ENCODE measurements around the gene FAM124A. TPM values are rescaled to one million over a fixed set of nuclear protein-coding genes. Genes with fewer than 3 reads are reported as not detected.
"Not testable (repeated sequence)": the region's sequence is repeated elsewhere in the genome, so short reads cannot be mapped to it uniquely, and the experiment has no call there.

Gene FAM124A
- polyA plus RNA-seq, 2 of the 4 experiments (the other 2 are of a cell fraction) = 1.5 to 1.6 TPM

DNA sequence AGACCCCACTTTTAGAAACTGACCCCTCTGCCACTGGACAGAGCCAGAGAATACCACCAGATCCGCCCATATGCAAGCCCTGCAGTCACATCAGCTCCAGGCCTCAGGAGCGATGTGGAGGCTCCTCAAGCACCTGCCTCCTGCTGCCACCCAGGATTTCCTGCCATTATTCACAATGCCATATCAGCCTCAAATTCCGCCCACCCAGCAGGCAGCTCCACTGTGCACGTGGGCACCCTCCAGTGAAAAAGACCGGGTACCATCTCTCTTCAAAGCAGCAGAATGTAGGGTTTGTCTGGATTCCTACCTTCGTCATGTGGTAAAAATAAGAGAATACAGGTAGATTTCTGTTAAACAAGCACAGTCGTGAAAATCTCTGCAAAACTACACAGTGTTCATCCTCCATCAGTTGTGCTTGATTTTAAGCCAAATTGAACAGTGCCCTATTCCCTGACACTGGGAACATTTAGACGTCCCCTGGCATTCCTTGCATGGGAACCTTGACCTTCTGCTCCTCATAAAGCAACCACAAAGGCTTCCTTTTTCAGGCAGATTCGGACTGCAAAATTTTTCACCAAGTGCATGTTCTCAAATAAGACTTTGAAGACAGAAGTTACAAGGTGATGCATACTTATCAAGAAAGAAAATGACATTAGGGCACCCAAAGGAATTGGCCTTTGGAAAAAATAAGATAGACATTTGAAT, 56.4 kb downstream of the FAM124A start:
- Histone ChIP-seq H3K9me3 (no peaks in the 10 kb centered on the region), H3K4me2 (no peak overlapping the region), H3K4me3 (no peak overlapping the region), H3K27ac (no peak overlapping the region), H3K4me1 (no peaks in the 10 kb centered on the region)
- CTCF ChIA-PET = interaction anchor here (3.5 kb wide), 1 partner anchor 9 kb away, joined by 18 read pairs; no protein-coding TSS in a partner anchor
- no peak for FAIRE-seq
- no peak for ATAC-seq
- no peak for TF ChIP-seq POLR2AphosphoS2 (conservative IDR thresholded peaks at IDR 0.05; ENCODE audit: low read length)
- no peak for TF ChIP-seq HOXB5 (CRISPR knock-in tag; IDR thresholded peaks at IDR 0.05)
- TF ChIP-seq RCOR1 (IDR thresholded peaks at IDR 0.05; ENCODE audit: low read depth, low read length) = no peak
- TF ChIP-seq NPAS2 (CRISPR knock-in tag; IDR thresholded peaks at IDR 0.05; ENCODE audit: borderline replicate concordance) = no peak
- no peak for DNase-seq (ENCODE audit: low read depth in 1 of 2, low spot score in 1 of 2)
- WGBS (ENCODE audit: missing lambda C conversion rate) = 63% methylated on average over 9 of the region's 9 CpGs
- POLR2A ChIA-PET = no interaction called here

DNA sequence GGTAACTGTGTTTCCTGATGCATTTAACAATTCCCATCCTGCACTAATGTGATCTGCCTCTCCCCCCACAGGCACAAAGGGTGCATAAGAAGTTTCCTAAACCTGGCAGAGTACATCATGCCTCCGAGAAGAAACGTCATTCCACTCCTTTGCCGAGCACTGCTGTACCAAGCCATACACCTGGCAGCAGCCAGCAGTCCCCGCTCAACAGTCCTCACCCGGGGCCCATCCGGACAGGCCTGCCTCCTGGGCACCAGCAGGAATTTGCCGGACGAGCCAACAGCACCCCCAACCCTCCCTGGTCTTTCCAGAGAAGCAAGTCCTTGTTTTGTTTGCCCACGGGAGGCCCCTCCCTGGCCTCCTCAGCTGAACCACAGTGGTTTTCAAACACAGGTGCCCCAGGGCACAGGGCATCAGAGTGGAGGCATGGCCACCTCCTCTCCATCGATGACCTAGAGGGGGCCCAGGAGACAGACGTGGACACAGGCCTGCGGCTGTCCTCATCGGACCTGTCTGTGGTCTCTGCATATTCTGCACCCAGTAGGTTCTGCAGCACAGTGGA, 58.3 kb downstream of the FAM124A start:
- FAIRE-seq = no peak
- no peak for ATAC-seq
- Histone ChIP-seq H3K4me2 (no peak overlapping the region), H3K4me3 (no peak overlapping the region), H3K9me3 (no peaks in the 10 kb centered on the region), H3K4me1 (no peaks in the 10 kb centered on the region), H3K27ac (no peak overlapping the region)
- DNase-seq (ENCODE audit: low read depth in 1 of 2, low spot score in 1 of 2) = no peak
- WGBS (ENCODE audit: missing lambda C conversion rate) = 79% methylated on average over 9 of the region's 13 CpGs
- ChIA-PET POLR2A (no interaction called here), CTCF (interaction anchor here (0.9 to 2.2 kb wide), 4 partner anchors 15 to 156 kb away, joined by 3 to 8 read pairs (median 4); no protein-coding TSS in a partner anchor)
- TF ChIP-seq ZFP36 (IDR thresholded peaks at IDR 0.05; ENCODE audit: borderline replicate concordance, partially characterized antibody) (no peak), HDAC2 (IDR thresholded peaks at IDR 0.05) (no peak), JUNB (IDR thresholded peaks at IDR 0.05) (no peak), KDM1A (IDR thresholded peaks at IDR 0.05; ENCODE audit: low read depth) (no peak), SMC3 (IDR thresholded peaks at IDR 0.05) (no peak)

DNA sequence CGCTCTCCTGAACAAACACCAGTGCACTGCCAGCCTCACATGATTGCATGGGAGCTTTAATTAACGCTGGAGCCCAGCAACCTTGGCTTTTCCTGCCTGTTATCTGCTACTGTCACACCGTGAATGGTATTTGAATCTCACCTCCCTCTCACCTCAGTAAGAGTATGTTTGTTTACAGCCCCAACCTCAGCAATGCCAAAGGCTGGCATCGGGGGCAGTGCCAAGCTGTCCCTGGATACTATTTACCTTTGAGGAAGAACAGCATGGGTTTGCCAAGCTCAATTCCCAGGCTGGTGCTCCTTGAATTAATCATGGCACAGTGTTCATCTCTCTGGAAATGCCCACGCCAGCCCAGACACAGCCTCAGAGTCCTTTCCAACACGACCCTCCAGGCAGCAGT, 60.1 kb downstream of the FAM124A start:
- Histone ChIP-seq H3K4me3 (no peak overlapping the region), H3K4me1 (no peaks in the 10 kb centered on the region), H3K4me2 (no peak overlapping the region), H3K27ac (no peak overlapping the region), H3K9me3 (no peaks in the 10 kb centered on the region)
- CTCF ChIA-PET = interaction anchor here (0.9 to 1.0 kb wide), 3 partner anchors 10 to 156 kb away, joined by 3 read pairs; no protein-coding TSS in a partner anchor
- ATAC-seq (no peak), DNase-seq (ENCODE audit: low read depth in 1 of 2, low spot score in 1 of 2) (no peak), FAIRE-seq (no peak)
- TF ChIP-seq, protein P1, sequence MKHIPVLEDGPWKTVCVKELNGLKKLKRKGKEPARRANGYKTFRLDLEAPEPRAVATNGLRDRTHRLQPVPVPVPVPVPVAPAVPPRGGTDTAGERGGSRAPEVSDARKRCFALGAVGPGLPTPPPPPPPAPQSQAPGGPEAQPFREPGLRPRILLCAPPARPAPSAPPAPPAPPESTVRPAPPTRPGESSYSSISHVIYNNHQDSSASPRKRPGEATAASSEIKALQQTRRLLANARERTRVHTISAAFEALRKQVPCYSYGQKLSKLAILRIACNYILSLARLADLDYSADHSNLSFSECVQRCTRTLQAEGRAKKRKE (CRISPR knock-in tag; IDR thresholded peaks at IDR 0.05; ENCODE audit: low read depth) = no peak
- TF ChIP-seq BHLHE40 (IDR thresholded peaks at IDR 0.05; ENCODE audit: low read depth, low read length) = no peak
- no peak for TF ChIP-seq KDM1A (IDR thresholded peaks at IDR 0.05; ENCODE audit: low read depth)
- no peak for TF ChIP-seq MAFK (IDR thresholded peaks at IDR 0.05; ENCODE audit: partially characterized antibody)
- TF ChIP-seq NR3C1 (IDR thresholded peaks at IDR 0.05) = no peak
- TF ChIP-seq TP53 (CRISPR knock-in tag; IDR thresholded peaks at IDR 0.05) = no peak
- TF ChIP-seq SREBF2 (IDR thresholded peaks at IDR 0.05) = no peak
- POLR2A ChIA-PET = no interaction called here
- WGBS (ENCODE audit: missing lambda C conversion rate) = 76% methylated on average over 5 of the region's 6 CpGs

DNA sequence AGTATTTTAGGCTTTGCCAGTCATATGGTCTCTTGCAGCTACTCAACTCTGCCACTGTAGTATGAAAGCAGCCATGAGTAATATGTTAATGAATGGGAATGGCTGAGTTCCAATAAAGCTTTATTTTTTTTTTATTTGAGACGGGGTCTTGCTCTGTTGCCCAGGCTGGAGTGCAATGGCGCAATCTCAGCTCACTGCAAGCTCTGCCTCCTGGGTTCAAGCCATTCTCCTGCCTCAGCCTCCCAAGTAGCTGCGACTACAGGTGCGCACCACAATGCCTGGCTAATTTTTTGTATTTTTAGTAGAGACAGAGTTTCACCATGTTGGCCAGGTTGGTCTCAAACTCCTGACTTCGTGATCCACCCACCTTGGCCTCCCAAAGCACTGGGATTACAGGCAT, 60.7 kb downstream of the FAM124A start:
- WGBS (ENCODE audit: missing lambda C conversion rate) = 83% methylated on average over 5 of the region's 5 CpGs
- POLR2A ChIA-PET, ATAC-seq: not testable (repeated sequence)

DNA sequence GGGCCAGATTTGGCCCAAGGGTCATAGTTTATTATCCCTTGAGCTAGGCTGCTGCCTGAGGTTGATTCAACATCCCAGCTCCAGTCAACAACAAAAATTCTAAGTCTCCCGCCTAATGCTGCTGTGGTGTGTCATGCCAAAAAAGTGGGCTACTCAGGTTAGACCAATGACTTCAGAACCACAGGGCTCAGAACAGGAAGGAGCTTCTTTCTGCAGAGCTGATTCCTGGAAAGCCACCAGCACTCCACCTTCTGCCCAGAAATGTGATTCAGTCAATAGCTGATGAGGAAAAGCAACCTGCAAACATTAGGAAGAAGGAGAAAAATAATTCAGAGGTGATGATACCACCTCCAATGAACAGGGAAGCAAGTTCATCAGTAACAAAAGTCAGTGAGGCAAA, 61.2 kb downstream of the FAM124A start:
- no peak overlapping the region for H3K4me3 ChIP-seq
- DNase-seq (ENCODE audit: low read depth in 1 of 2, low spot score in 1 of 2) = no peak
- TF ChIP-seq ZFP36 (IDR thresholded peaks at IDR 0.05; ENCODE audit: borderline replicate concordance, partially characterized antibody) (no peak), POLR2A (IDR thresholded peaks at IDR 0.05; ENCODE audit: low read length) (no peak), NPAS2 (CRISPR knock-in tag; IDR thresholded peaks at IDR 0.05; ENCODE audit: borderline replicate concordance) (no peak), ESRRA (IDR thresholded peaks at IDR 0.05; ENCODE audit: borderline replicate concordance, low read length) (no peak)
- FAIRE-seq = no peak
- 100% methylated on average over 1 of the region's 1 CpG for WGBS (ENCODE audit: missing lambda C conversion rate)
- POLR2A ChIA-PET = no interaction called here
- H3K4me1 ChIP-seq = no peaks in the 10 kb centered on the region
- no peaks in the 10 kb centered on the region for H3K9me3 ChIP-seq
- CTCF ChIA-PET = interaction anchor here (0.9 to 1.0 kb wide), 4 partner anchors 11 to 158 kb away, joined by 3 to 5 read pairs (median 3); no protein-coding TSS in a partner anchor
- no peak overlapping the region for H3K4me2 ChIP-seq
- no peak for ATAC-seq
- H3K27ac ChIP-seq = no peak overlapping the region

More for the DNA sequence above, 60.7 kb downstream of the FAM124A start:
- H3K9me3 ChIP-seq; H3K4me3 ChIP-seq; H3K4me1 ChIP-seq; FAIRE-seq; H3K4me2 ChIP-seq; DNase-seq (ENCODE audit: low read depth in 1 of 2, low spot score in 1 of 2); H3K27ac ChIP-seq: not testable (repeated sequence)
- CTCF ChIA-PET = interaction anchor here (0.9 to 1.0 kb wide), 4 partner anchors 11 to 157 kb away, joined by 3 to 5 read pairs (median 3); no protein-coding TSS in a partner anchor
